CD4-positive, alpha-beta memory T cell (primary cell): ENCODE measurements around the gene MADD. TPM values are rescaled to one million over a fixed set of nuclear protein-coding genes. Genes with fewer than 3 reads are reported as not detected.

Experiments
- CTCF ChIA-PET: fragments of 350-600 bp; sonication (Branson Sonifier 250); formaldehyde crosslinking; loops from one replicate; lab custom pipeline; 2021; ENCODE audit warnings: inconsistent platforms; ENCODE audit not compliant: partially characterized antibody; lab: Charles Lee
- POLR2A ChIA-PET: fragments of 350-600 bp; sonication (Branson Sonifier 250); formaldehyde crosslinking; loops from one replicate; lab custom pipeline; 2021; ENCODE audit not compliant: partially characterized antibody; lab: Charles Lee
- DNase-seq, 5 donors: peaks; one replicate each; pipeline versions ENCODE4 v3.0.0 to v3.0.0-alpha.2; 2020 to 2022; ENCODE audit warnings: mixed read lengths in 1 of 5
- H3K27ac ChIP-seq: one replicate; pipeline ENCODE4 v1.7.0; 2013; ENCODE audit warnings: low read depth, low read length
- H3K27me3 ChIP-seq: 2 replicates; pipeline ENCODE4 v1.7.0; 2013; ENCODE audit warnings: mild to moderate bottlenecking, low read length, moderate library complexity; ENCODE audit not compliant: insufficient read depth
- H3K36me3 ChIP-seq: 2 replicates; pipeline ENCODE4 v1.7.0; 2013; ENCODE audit warnings: mild to moderate bottlenecking, low read length, moderate library complexity; ENCODE audit not compliant: insufficient read depth
- H3K4me1 ChIP-seq: 2 replicates; pipeline ENCODE4 v1.7.0; 2013; ENCODE audit warnings: mild to moderate bottlenecking, low read length, moderate library complexity; ENCODE audit not compliant: insufficient read depth
- H3K4me3 ChIP-seq, 2 donors: one replicate each; pipeline ENCODE4 v1.7.0; 2013; ENCODE audit warnings: low read length in 2 of 2, mild to moderate bottlenecking in 1 of 2
- H3K9me3 ChIP-seq, 2 donors: one replicate each; pipeline ENCODE4 v1.7.0; 2013; ENCODE audit warnings: low read length in 2 of 2, control low read depth in 1 of 2; ENCODE audit not compliant: control insufficient read depth in 1 of 2
- H3K27ac Mint-ChIP-seq, 7 donors: one replicate each; pipeline ENCODE4 v1.8.0; 2020 to 2021; ENCODE audit warnings: mixed read lengths in 7 of 7, mild to moderate bottlenecking in 6 of 7, inconsistent platforms in 3 of 7, moderate library complexity in 3 of 7
- H3K27me3 Mint-ChIP-seq, 2 donors: one replicate each; pipeline ENCODE4 v1.8.0; 2020 to 2021; ENCODE audit warnings: mixed read lengths in 2 of 2
- H3K36me3 Mint-ChIP-seq, 2 donors: one replicate each; pipeline ENCODE4 v1.8.0; 2020 to 2021; ENCODE audit warnings: mixed read lengths in 2 of 2, inconsistent platforms in 1 of 2, mild to moderate bottlenecking in 1 of 2
- H3K4me1 Mint-ChIP-seq, 4 donors: one replicate each; pipeline ENCODE4 v1.8.0; 2020 to 2021; ENCODE audit warnings: mixed read lengths in 4 of 4, mild to moderate bottlenecking in 1 of 4
- H3K4me3 Mint-ChIP-seq, 8 donors: one replicate each; pipeline ENCODE4 v1.8.0; 2020 to 2021; ENCODE audit warnings: mixed read lengths in 8 of 8, mild to moderate bottlenecking in 7 of 8, moderate library complexity in 6 of 8, inconsistent platforms in 3 of 8
- H3K9me3 Mint-ChIP-seq, 8 donors: one replicate each; pipeline ENCODE4 v1.8.0; 2020 to 2021; ENCODE audit warnings: mixed read lengths in 8 of 8, mild to moderate bottlenecking in 5 of 8, inconsistent platforms in 3 of 8, moderate library complexity in 1 of 8
- intact Hi-C: fragments of 100-400 bp; cut with micrococcal nuclease; formaldehyde crosslinking; loops from one replicate; pipeline ENCODE4 v1.15.1; 2023
- polyA plus RNA-seq, 2 donors: library from polyadenylated mRNA; unstranded; fragments of 300-500 nt; fragmentation: Illumina TruSeq; gene quantifications; one replicate each; pipeline ENCODE4 v1.2.3, GENCODE V29; 2021
- total RNA-seq, 2 experiments: library from RNA; stranded (reverse); gene quantifications; one replicate each; pipeline ENCODE4 v1.2.3, GENCODE V29; 2021

The MADD gene
- total and polyA plus RNA-seq, 4 experiments from 2014 or later = 19.3 to 119 (median 75.3) TPM

DNA sequence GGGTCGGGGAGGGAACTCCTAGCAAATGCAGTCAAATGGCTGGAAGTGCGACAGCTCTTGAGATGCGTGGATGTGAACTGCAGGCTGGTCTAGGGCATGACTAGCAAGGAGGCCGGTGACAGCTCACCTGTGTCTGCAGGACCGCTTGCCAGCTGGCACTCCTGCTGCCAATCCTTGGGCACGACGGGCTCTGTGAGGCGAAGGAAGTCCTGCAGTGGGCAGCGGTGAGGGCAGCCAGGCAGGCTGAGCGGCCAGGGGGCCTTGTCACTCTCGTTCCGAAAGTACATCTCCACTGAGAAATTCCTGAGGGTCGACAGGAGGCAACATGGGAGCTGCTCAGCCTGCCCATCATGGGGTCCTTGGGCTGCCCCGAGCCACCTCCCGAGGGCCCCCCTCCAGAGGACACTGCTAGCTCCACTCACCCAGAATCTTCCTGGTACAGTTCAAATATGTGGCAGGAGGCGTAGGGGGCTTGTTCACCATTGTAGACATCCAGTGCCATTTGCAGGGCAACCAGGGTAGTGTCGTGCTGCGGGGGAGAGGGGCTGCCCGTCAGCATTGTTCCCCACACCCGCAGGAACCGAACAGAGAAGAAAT lies 27.2 kb upstream of the MADD start:
- H3K4me1 ChIP-seq = peaks cover 8% of the 10 kb centered on the region
- peaks cover 57% of the 10 kb centered on the region for H3K36me3 ChIP-seq
- ChIA-PET POLR2A (interaction anchor here (0.8 to 1.5 kb wide), 2 partner anchors 19 to 27 kb away, joined by 3 to 7 read pairs; no protein-coding TSS in a partner anchor), CTCF (interaction anchor here (1.5 to 1.6 kb wide), 2 partner anchors 17 to 26 kb away, joined by 3 to 9 read pairs; no protein-coding TSS in a partner anchor)
- no peaks in the 10 kb centered on the region for H3K9me3 Mint-ChIP-seq
- DNase-seq = no peak
- no peak overlapping the region for H3K4me3 Mint-ChIP-seq
- no peak overlapping the region for H3K27ac ChIP-seq
- intact Hi-C loops = no loop called here
- H3K4me1 Mint-ChIP-seq = peaks cover 5 to 14% (median 9%) of the 10 kb centered on the region in 4 donors
- H3K36me3 Mint-ChIP-seq = peaks cover 33 to 82% of the 10 kb centered on the region in 2 donors
- H3K27ac Mint-ChIP-seq = peak overlapping the region in 4 of 7 donors; percentile 41 to 86 (median 58)
- no peaks in the 10 kb centered on the region for H3K27me3 Mint-ChIP-seq
- H3K4me3 ChIP-seq = no peak overlapping the region
- no peaks in the 10 kb centered on the region for H3K9me3 ChIP-seq
- H3K27me3 ChIP-seq = no peaks in the 10 kb centered on the region

DNA sequence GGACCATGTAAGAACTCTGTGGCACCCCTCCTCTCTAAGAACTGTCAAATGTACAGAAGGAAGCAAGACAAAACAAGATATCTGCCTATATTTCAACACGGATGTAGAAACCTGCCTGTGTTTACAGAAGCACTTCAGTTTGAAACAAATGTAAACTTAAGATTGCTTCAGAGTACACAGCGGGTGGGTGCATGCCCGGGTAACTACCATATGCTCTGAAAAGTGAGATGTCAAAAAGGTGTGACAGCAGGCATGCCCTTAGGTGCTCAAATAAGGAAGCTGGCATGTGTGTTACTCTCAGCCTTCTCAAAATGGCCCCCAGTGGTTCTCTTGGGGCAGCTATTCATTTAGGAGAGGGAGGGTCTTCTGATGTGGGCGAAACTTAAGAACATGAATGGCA lies 26.5 kb upstream of the MADD start:
- Mint-ChIP-seq H3K4me3 (no peak overlapping the region), H3K27me3 (no peaks in the 10 kb centered on the region), H3K27ac (peak overlapping the region in 4 of 7 donors; percentile 27 to 86 (median 52)), H3K9me3 (no peaks in the 10 kb centered on the region), H3K4me1 (peaks cover 10 to 21% (median 14%) of the 10 kb centered on the region in 4 donors), H3K36me3 (peaks cover 32 to 79% of the 10 kb centered on the region in 2 donors)
- POLR2A ChIA-PET = interaction anchor here (0.9 kb wide), 1 partner anchor 57 kb away, joined by 3 read pairs; the partner anchor contains the start of gene PACSIN3
- Histone ChIP-seq H3K36me3 (peaks cover 57% of the 10 kb centered on the region), H3K27me3 (no peaks in the 10 kb centered on the region), H3K27ac (no peak overlapping the region), H3K9me3 (no peaks in the 10 kb centered on the region), H3K4me3 (no peak overlapping the region), H3K4me1 (peaks cover 14% of the 10 kb centered on the region)
- intact Hi-C loops = no loop called here
- no peak for DNase-seq
- CTCF ChIA-PET = no interaction called here

DNA sequence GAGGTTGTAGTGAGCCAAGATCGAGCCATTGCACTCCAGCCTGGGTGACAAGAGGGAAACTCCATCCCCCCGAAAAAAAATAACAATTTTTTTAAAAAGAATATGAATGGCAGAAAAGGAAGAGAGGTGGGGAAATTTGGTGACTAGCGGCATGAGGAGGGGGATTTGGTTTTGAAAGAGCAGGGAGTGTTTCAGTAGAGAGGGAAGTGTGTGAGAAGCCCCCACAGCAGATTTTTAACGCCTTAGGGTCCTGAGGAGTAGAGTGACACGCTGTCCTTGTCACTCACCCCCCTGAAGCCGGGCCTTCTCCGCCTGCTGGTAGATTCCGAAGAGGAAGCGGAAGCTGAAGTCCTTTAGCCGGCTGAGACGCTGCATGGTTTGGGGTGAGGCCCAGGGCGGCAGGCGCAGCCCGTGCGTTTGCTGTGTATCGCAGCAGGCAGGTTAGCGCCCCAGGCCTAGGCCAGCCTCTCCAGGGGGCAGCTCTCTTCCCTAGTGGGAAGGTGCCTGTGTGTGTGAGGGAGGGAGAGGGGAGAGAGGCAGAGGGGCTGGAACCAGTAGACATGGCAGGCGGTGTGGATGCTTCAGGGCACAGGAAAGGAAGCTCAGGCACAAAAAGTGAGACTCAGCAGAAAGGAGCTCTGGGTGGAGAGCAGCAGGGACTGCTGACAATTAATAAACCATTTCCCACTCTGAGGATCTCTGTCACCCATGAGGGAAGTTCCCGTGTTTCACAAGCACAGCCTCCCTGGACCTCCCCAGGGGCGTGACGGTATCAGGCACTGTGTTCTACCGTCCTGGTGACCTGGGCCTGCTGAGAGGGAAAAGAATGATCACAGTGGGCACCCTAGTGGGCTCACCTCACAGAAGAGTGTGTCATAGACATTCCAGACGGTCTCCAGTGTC lies 25.2 kb upstream of the MADD start:
- Mint-ChIP-seq H3K9me3 (no peaks in the 10 kb centered on the region), H3K27me3 (no peaks in the 10 kb centered on the region), H3K4me1 (peaks cover 13 to 31% (median 22%) of the 10 kb centered on the region in 4 donors), H3K36me3 (peaks cover 29 to 75% of the 10 kb centered on the region in 2 donors), H3K27ac (peak overlapping the region in 2 of 7 donors; percentile 11 to 35), H3K4me3 (no peak overlapping the region)
- no peak for DNase-seq
- peaks cover 46% of the 10 kb centered on the region for H3K36me3 ChIP-seq
- no peaks in the 10 kb centered on the region for H3K9me3 ChIP-seq
- no peaks in the 10 kb centered on the region for H3K27me3 ChIP-seq
- H3K4me3 ChIP-seq = no peak overlapping the region
- ChIA-PET CTCF (interaction anchor here (1.6 kb wide), 1 partner anchor 9 kb away, joined by 3 read pairs; no protein-coding TSS in a partner anchor), POLR2A (interaction anchor here (1.1 kb wide), 1 partner anchor 29 kb away, joined by 3 read pairs; no protein-coding TSS in a partner anchor)
- intact Hi-C loops = loop anchor here (5.0 kb wide), 1 partner anchor 333 kb away; the partner anchor contains the start of genes KBTBD4 and NDUFS3
- H3K4me1 ChIP-seq = peaks cover 20% of the 10 kb centered on the region
- no peak overlapping the region for H3K27ac ChIP-seq

DNA sequence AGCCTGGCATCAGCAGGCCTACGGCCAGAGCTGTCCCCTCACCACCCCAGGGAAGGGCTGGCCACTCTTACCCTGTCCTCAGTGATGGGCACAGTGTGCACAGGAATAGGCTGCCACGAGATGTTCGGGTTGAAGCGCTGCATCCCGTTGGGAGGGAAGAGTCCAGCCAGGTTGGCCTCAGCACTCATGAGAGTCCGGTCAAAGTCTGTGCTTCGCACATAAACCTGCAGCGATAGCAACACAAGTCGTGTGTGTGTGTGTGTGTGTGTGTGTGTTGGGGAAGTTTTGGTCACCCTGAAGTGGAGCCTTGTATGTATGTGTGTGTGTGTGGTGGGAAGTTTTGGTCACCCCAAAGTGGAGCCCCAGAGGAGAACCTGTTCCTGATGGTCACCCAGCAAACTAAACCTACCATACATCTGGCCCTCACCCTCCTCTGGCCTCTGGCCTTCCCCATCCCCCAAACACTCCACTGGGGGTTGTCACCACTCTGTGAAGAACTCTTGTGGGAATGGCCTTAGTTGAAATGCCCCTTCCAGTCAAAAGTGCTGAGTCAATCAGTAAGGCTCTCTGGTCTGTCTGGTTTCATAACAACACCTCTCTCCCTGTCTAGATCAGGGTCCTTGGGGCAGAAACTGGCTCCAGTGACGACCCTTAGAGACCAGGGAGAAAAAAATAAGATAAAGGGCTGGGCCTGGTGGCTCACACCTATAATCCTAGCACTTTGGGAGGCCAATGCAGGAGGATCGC lies 24.1 kb upstream of the MADD start:
- ChIA-PET CTCF (interaction anchor here (1.3 to 4.7 kb wide), 4 partner anchors 11 to 59 kb away, joined by 3 to 28 read pairs (median 4); partner anchors contain the start of genes DDB2 and NR1H3), POLR2A (interaction anchor here (3.9 kb wide), 1 partner anchor 30 kb away, joined by 92 read pairs; the partner anchor contains the start of gene DDB2)
- intact Hi-C loops = loop anchor here (5.0 kb wide), 1 partner anchor 332 kb away; the partner anchor contains the start of genes KBTBD4 and NDUFS3
- Mint-ChIP-seq H3K36me3 (peaks cover 25 to 65% of the 10 kb centered on the region in 2 donors), H3K27ac (peak overlapping the region in 5 of 7 donors; percentile 8 to 70 (median 46)), H3K9me3 (no peaks in the 10 kb centered on the region), H3K27me3 (no peaks in the 10 kb centered on the region), H3K4me1 (peaks cover 12 to 31% (median 22%) of the 10 kb centered on the region in 4 donors), H3K4me3 (no peak overlapping the region)
- no peak for DNase-seq
- peaks cover 20% of the 10 kb centered on the region for H3K4me1 ChIP-seq
- peaks cover 40% of the 10 kb centered on the region for H3K36me3 ChIP-seq
- no peak overlapping the region for H3K27ac ChIP-seq
- H3K4me3 ChIP-seq = no peak overlapping the region
- no peaks in the 10 kb centered on the region for H3K27me3 ChIP-seq
- no peaks in the 10 kb centered on the region for H3K9me3 ChIP-seq

DNA sequence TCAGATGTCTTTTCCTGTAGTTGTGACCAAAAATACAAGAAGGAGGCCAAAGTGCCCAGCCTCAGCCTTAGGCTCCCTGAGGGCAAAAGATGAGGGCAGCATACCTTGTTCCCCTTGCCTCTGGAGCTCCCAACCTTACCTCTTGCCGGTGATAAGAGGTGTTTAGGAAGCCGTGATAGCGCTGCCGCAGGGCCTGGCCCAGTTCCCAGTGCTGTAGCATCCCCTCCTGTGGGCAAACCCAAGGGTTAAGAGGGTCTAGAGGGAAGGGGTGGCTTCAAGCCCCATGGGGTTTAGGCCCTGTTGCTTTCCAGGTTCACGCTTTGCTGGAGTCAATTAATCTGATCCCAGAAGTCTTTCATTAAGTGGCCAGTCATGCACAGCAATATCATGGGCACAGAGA lies 22.4 kb upstream of the MADD start:
- H3K27me3 ChIP-seq = no peaks in the 10 kb centered on the region
- Mint-ChIP-seq H3K27me3 (no peaks in the 10 kb centered on the region), H3K27ac (peak overlapping the region in 2 of 7 donors; percentile 70 to 99), H3K36me3 (peaks cover 10 to 49% of the 10 kb centered on the region in 2 donors), H3K4me3 (peak overlapping the region; percentile 76 to 100 (median 99)), H3K4me1 (peaks cover 9 to 29% (median 20%) of the 10 kb centered on the region in 4 donors), H3K9me3 (no peaks in the 10 kb centered on the region)
- POLR2A ChIA-PET = interaction anchor here (1.0 to 3.9 kb wide), 14 partner anchors 11 to 547 kb away, joined by 3 to 92 read pairs (median 10); partner anchors contain the start of genes ARFGAP2, ARHGAP1, DDB2 and MADD
- CTCF ChIA-PET = interaction anchor here (1.1 to 4.7 kb wide), 7 partner anchors 11 to 164 kb away, joined by 5 to 28 read pairs (median 9); partner anchors contain the start of gene NR1H3
- H3K9me3 ChIP-seq = no peaks in the 10 kb centered on the region
- intact Hi-C loops = loop anchor here (5.0 kb wide), 1 partner anchor 330 kb away; the partner anchor contains the start of genes KBTBD4 and NDUFS3
- DNase-seq = no peak
- H3K36me3 ChIP-seq = peaks cover 28% of the 10 kb centered on the region
- H3K27ac ChIP-seq = no peak overlapping the region
- no peak overlapping the region for H3K4me3 ChIP-seq
- peaks cover 20% of the 10 kb centered on the region for H3K4me1 ChIP-seq

DNA sequence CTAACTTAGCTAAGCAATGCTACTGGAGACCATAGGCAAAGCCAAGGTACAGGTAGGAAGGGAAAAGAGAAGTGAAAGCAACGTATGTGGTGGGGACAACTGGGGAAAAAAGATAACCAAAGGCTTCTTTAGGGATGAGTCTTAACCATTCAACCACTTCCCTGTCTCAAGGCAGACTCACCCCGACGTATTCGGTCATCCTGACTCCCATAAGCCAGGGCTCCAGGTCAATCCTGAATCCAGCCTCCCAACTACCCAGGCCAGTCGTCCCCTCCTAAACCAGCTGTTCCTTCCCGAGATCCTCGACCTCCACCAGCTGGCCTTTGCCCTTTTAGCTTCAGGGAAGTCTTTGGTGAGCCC lies 21.6 kb upstream of the MADD start:
- ChIA-PET POLR2A (interaction anchor here (0.7 to 3.9 kb wide), 21 partner anchors 10 to 548 kb away, joined by 3 to 92 read pairs (median 6); partner anchors contain the start of genes ARFGAP2, ARHGAP1, DDB2 and KBTBD4), CTCF (interaction anchor here (0.7 to 4.7 kb wide), 13 partner anchors 11 to 165 kb away, joined by 3 to 28 read pairs (median 6); partner anchors contain the start of genes DDB2 and NR1H3)
- DNase-seq = no peak
- peak overlapping the region; percentile 75 for H3K27ac ChIP-seq
- peaks cover 20% of the 10 kb centered on the region for H3K36me3 ChIP-seq
- intact Hi-C loops = loop anchor here (1.0 to 5.0 kb wide), 7 partner anchors 21 to 548 kb away; partner anchors contain the start of genes ARHGAP1, FNBP4, KBTBD4 and NDUFS3
- H3K9me3 ChIP-seq = no peaks in the 10 kb centered on the region
- no peaks in the 10 kb centered on the region for H3K27me3 Mint-ChIP-seq
- no peaks in the 10 kb centered on the region for H3K27me3 ChIP-seq
- H3K27ac Mint-ChIP-seq = peak overlapping the region; percentile 91 to 99 (median 99)
- H3K4me3 Mint-ChIP-seq = peak overlapping the region; percentile 99 to 100 (median 99)
- no peaks in the 10 kb centered on the region for H3K9me3 Mint-ChIP-seq
- peak overlapping the region; percentile 89 to 94 for H3K4me3 ChIP-seq
- peaks cover 11 to 29% (median 20%) of the 10 kb centered on the region in 4 donors for H3K4me1 Mint-ChIP-seq
- peaks cover 4 to 42% of the 10 kb centered on the region in 2 donors for H3K36me3 Mint-ChIP-seq
- peaks cover 20% of the 10 kb centered on the region for H3K4me1 ChIP-seq
